Neural cell (in vitro differentiated cells): Measurements from ENCODE around the gene DOCK10. TPM values are rescaled to one million over a fixed set of nuclear protein-coding genes. Genes with fewer than 3 reads are reported as not detected.

Experiments
- H2AFZ ChIP-seq: fragments of 200-600, 300-800 bp; sonication (generic), shearing (Covaris generic); 2 replicates; pipeline ENCODE4 v1.6.0; 2014; ENCODE audit warnings: low read depth, mild to moderate bottlenecking, antibody characterized with exemption, low read length, moderate library complexity
- H3F3A ChIP-seq: fragments of 200-600 bp; shearing (Covaris generic); 2 replicates; pipeline ENCODE4 v1.6.1; 2016; ENCODE audit warnings: mild to moderate bottlenecking, moderate library complexity, mixed read lengths, antibody characterized with exemption, low read length; ENCODE audit not compliant: insufficient read depth, poor library complexity, severe bottlenecking
- H3K27ac ChIP-seq: fragments of 200-600, 300-800 bp; sonication (generic), shearing (Covaris generic); 2 replicates; pipeline ENCODE4 v1.5.1; 2014; ENCODE audit warnings: mild to moderate bottlenecking, low read length, moderate library complexity
- H3K27me3 ChIP-seq: fragments of 300-800, 200-600 bp; sonication (generic), shearing (Covaris generic); 2 replicates; pipeline ENCODE4 v1.6.0; 2014; ENCODE audit warnings: mild to moderate bottlenecking, low read depth, low read length, moderate library complexity; ENCODE audit not compliant: insufficient read depth
- H3K36me3 ChIP-seq: fragments of 300-800, 200-600 bp; sonication (generic), shearing (Covaris generic); 2 replicates; pipeline ENCODE4 v1.5.1; 2014; ENCODE audit warnings: mild to moderate bottlenecking, antibody characterized with exemption, low read length, moderate library complexity; ENCODE audit not compliant: insufficient read depth
- H3K4me2 ChIP-seq: fragments of 300-800, 200-600 bp; sonication (generic), shearing (Covaris generic); 2 replicates; pipeline ENCODE4 v1.6.0; 2014; ENCODE audit warnings: mild to moderate bottlenecking, low read length
- H3K4me3 ChIP-seq: fragments of 300-800, 200-600 bp; sonication (generic), shearing (Covaris generic); 2 replicates; pipeline ENCODE4 v1.5.1; 2014; ENCODE audit warnings: mild to moderate bottlenecking, low read length, moderate library complexity
- H3K79me2 ChIP-seq: fragments of 200-600 bp; shearing (Covaris generic); replicated peaks from 2 replicates; pipeline ENCODE4 v1.6.0; 2014; ENCODE audit warnings: mild to moderate bottlenecking, low read length, moderate library complexity; ENCODE audit not compliant: insufficient read depth
- H3K9ac ChIP-seq: fragments of 300-800, 200-600 bp; sonication (generic), shearing (Covaris generic); 2 replicates; pipeline ENCODE4 v1.6.1; 2016; ENCODE audit warnings: mild to moderate bottlenecking, low read length, mixed read lengths
- H3K9me2 ChIP-seq: fragments of 200-600 bp; shearing (Covaris generic); 2 replicates; pipeline ENCODE4 v1.6.1; 2016; ENCODE audit warnings: mild to moderate bottlenecking, low read length, mixed read lengths; ENCODE audit not compliant: insufficient read depth
- H3K9me3 ChIP-seq: fragments of 200-600, 300-800 bp; sonication (generic), shearing (Covaris generic); 2 replicates; pipeline ENCODE4 v1.6.1; 2016; ENCODE audit warnings: mild to moderate bottlenecking, mixed run types, low read length, moderate library complexity, mixed read lengths
- H4K20me1 ChIP-seq: fragments of 200-600 bp; shearing (Covaris generic); 2 replicates; pipeline ENCODE4 v1.6.1; 2016; ENCODE audit warnings: mild to moderate bottlenecking, mixed run types; ENCODE audit not compliant: insufficient read depth
- CTCF ChIP-seq: fragments of 450-650 bp; IDR thresholded peaks from 2 replicates; pipeline ENCODE4 v1.5.1; 2014; ENCODE audit warnings: antibody characterized with exemption, mild to moderate bottlenecking, moderate library complexity; ENCODE audit not compliant: poor library complexity, severe bottlenecking
- EP300 ChIP-seq: fragments of 450-650 bp; conservative IDR thresholded peaks from 2 replicates; pipeline ENCODE4 v1.6.1; 2014; ENCODE audit warnings: antibody characterized with exemption, mild to moderate bottlenecking, moderate library complexity; ENCODE audit not compliant: poor library complexity, severe bottlenecking
- EZH2 ChIP-seq: fragments of 200-600, 300-800 bp; shearing (Covaris generic), sonication (generic); IDR thresholded peaks from 2 replicates; pipeline ENCODE4 v1.6.1; 2014; ENCODE audit warnings: antibody characterized with exemption, low read length, borderline replicate concordance, mild to moderate bottlenecking; ENCODE audit not compliant: insufficient read depth, poor library complexity, severe bottlenecking
- MXI1 ChIP-seq: fragments of 450-650 bp; conservative IDR thresholded peaks from 2 replicates; pipeline ENCODE4 v1.6.1; 2014; ENCODE audit warnings: antibody characterized with exemption, mild to moderate bottlenecking; ENCODE audit not compliant: poor library complexity, severe bottlenecking
- POLR2AphosphoS5 ChIP-seq: IDR thresholded peaks from 2 replicates; pipeline ENCODE4 v1.6.1; 2012
- RAD21 ChIP-seq: fragments of 450-650 bp; conservative IDR thresholded peaks from 2 replicates; pipeline ENCODE4 v1.6.1; 2014; ENCODE audit warnings: antibody characterized with exemption, mild to moderate bottlenecking, moderate library complexity
- REST ChIP-seq: IDR thresholded peaks from 2 replicates; pipeline ENCODE4 v1.6.1; 2012; ENCODE audit warnings: borderline replicate concordance
- SMC3 ChIP-seq: fragments of 450-650 bp; conservative IDR thresholded peaks from 2 replicates; pipeline ENCODE4 v1.6.1; 2014; ENCODE audit warnings: antibody characterized with exemption, mild to moderate bottlenecking, moderate library complexity; ENCODE audit not compliant: poor library complexity
- TAF1 ChIP-seq: IDR thresholded peaks from 2 replicates; pipeline ENCODE4 v1.6.1; 2012; ENCODE audit warnings: low read depth
- polyA plus RNA-seq: library from polyadenylated mRNA; depleted of rRNA; stranded (reverse); fragments of >200 nt; gene quantifications from 2 replicates; pipeline ENCODE4 v1.2.3, GENCODE V29; 2014

DOCK10 gene
- polyA plus RNA-seq, 1 donor from 2014 or later = 0.37 TPM

GRCh38 chr2:225064362-225064761 is 22.1 kb upstream of the DOCK10 start:
- Histone ChIP-seq H3K4me3 (no peak overlapping the region), H2AFZ (no peak overlapping the region), H3K27ac (no peak overlapping the region), H3K4me2 (no peak overlapping the region), H3K9ac (no peak overlapping the region), H3K79me2 (no peaks in the 10 kb centered on the region), H3K27me3 (no peaks in the 10 kb centered on the region), H3K36me3 (no peaks in the 10 kb centered on the region), H3F3A (no peaks in the 10 kb centered on the region), H3K9me2 (no peaks in the 10 kb centered on the region), H3K9me3 (no peaks in the 10 kb centered on the region), H4K20me1 (no peaks in the 10 kb centered on the region)
- TF ChIP-seq RAD21 (no peak), EP300 (no peak), CTCF (no peak), TAF1 (no peak), POLR2AphosphoS5 (no peak), REST (no peak)

DNA sequence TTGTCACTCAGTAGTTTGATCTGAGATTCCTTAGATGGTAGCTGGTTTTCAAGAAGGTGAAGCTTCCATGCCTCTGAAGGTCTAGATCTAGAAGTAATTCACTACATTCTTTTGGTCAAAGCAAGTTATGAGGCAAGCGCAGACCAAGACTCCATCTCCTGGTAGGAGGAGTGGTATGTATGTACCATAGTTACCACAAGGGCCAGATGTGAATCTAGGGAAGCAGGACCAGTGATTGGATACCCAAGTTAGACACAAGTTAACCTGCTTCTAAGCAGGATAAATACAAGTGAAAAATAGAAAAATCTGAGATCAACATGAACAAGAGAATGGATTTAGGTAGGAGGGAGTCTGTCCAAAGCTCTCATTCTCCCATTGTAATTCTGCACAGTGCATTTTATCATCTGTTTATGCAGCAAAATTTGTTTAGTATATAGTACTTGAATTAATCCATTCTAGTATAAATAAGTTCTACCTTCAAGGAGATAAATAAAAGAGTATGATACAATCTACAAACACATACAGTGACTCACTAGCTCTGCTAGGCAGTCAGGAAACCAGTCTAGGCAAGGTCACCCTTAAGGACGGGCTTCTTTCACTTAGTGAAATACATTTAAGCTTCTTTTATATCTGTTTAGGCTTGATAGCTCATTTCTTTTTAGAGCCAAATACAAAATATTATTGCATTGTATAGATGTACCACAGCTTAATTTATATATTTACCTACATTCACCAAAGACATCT is 14.2 kb upstream of the DOCK10 start:
- H3K36me3 ChIP-seq = no peaks in the 10 kb centered on the region
- no peaks in the 10 kb centered on the region for H3K9me2 ChIP-seq
- no peak overlapping the region for H2AFZ ChIP-seq
- no peaks in the 10 kb centered on the region for H3K79me2 ChIP-seq
- H3K27me3 ChIP-seq = no peaks in the 10 kb centered on the region
- no peak overlapping the region for H3K27ac ChIP-seq
- H3K4me2 ChIP-seq = no peak overlapping the region
- TF ChIP-seq RAD21 (no peak), TAF1 (no peak), EZH2 (no peak), REST (no peak), MXI1 (no peak), CTCF (no peak), EP300 (no peak), SMC3 (no peak), POLR2AphosphoS5 (no peak)
- no peak overlapping the region for H3K4me3 ChIP-seq
- H3K9me3 ChIP-seq = no peaks in the 10 kb centered on the region
- no peaks in the 10 kb centered on the region for H3F3A ChIP-seq
- no peaks in the 10 kb centered on the region for H4K20me1 ChIP-seq
- no peak overlapping the region for H3K9ac ChIP-seq
